CD4-positive, alpha-beta T cell treated with Interferon gamma for 1 hour (primary cell): ENCODE results near the gene SLC16A7.

Experiments used
- DNase-seq: peaks from one replicate; pipeline ENCODE4 v3.0.0-alpha.2; 2020

Gene SLC16A7, protein sequence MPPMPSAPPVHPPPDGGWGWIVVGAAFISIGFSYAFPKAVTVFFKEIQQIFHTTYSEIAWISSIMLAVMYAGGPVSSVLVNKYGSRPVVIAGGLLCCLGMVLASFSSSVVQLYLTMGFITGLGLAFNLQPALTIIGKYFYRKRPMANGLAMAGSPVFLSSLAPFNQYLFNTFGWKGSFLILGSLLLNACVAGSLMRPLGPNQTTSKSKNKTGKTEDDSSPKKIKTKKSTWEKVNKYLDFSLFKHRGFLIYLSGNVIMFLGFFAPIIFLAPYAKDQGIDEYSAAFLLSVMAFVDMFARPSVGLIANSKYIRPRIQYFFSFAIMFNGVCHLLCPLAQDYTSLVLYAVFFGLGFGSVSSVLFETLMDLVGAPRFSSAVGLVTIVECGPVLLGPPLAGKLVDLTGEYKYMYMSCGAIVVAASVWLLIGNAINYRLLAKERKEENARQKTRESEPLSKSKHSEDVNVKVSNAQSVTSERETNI

GRCh38 chr12:59595883-59596540 is at the start of gene SLC16A7:
Gene SLC16A7, plus strand, starts transcription at chr12:59596029. Its CDS starts 108,773 bp downstream, at chr12:59704802.
- DNase-seq, result peak; percentile 86

- no peak for DNase-seq
Observed at GRCh38 chr12:59548930-59549329, 46.9 kb upstream of the SLC16A7 start.

- no peak for DNase-seq
Observed at GRCh38 chr12:59559696-59560095, 36.1 kb upstream of the SLC16A7 start.

GRCh38 chr12:59570145-59570544 is 25.7 kb upstream of the SLC16A7 start:
- no peak for DNase-seq

DNA sequence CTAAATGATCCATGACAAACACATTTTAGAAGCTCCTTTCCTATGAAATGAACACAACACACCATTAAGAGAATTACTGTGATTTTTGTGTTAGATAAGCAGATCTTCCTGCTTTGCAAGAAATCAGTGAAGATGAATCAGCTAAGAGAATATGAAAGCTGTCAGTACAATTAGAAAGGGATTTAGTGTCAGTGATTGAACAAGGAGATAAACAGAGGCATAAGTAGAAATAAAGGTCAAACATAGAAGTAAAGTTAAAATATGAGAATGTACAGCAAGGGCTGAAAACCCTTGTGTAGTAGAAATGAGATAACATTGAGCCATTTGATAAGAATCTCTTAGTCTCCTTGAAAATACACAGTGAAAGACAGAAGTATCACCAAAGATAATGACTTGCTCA is 21.4 kb upstream of the SLC16A7 start:
- no peak for DNase-seq

DNA sequence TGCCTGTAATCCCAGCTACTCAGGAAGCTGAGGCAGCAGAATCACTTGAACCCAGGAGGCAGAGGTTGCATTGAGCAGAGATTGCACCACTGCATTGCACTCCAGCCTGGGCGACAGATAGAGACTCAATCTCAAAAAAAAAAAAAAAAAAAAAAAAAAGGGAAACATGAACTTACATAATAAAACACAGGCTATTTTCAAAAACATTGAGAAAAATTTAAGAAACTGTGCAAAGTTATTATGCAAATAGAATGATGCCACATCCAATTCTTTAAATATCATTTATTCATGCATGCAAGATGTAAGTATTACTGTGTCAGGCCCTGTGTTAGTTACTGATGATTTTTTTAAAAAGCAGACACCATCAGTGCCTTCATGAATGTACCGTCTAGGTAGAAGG is 20.0 kb upstream of the SLC16A7 start:
- no peak for DNase-seq

DNA sequence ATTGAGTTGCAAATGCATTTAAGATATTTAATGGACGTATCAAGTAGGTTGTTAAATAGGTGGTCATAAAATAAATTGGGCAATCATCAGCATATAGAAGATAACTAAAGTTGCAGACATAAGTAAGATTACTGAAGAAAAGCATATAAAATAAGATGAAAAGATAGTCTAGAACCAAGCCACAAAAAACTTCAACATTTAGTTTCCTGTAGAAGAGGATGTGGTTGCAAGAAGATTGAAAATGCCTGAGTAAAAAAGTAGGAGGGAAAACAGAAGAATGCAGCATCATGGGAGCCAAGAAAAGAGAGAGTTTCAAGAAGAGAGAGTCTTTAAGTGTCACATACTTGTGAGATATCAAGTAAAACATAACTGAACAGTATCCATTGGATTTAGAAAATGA is 17.6 kb upstream of the SLC16A7 start:
- no peak for DNase-seq

DNA sequence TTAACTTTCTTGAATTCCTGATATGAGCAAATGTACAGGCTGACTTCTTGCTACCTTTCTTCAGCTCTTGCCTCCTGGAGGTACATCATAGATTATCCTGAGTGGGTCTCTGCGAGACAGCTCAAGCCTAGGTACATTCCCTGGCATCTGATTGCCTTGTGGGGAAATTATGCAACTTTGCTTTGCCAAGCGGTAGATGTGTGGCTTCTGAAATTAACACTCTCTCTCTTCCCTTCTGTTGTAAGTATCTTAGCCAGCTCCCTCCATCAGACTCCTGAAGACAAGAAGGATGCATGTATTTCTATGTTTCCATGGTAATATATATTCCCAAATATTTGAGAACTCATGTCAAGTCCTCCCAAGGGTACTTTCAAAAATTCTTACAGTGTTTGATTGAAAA is 16.2 kb upstream of the SLC16A7 start:
- DNase-seq, result no peak

- DNase-seq, result no peak
Observed at GRCh38 chr12:59580050-59580449, 15.8 kb upstream of the SLC16A7 start.

- DNase-seq, result no peak
Observed at GRCh38 chr12:59583003-59583712, 12.7 kb upstream of the SLC16A7 start.

DNA sequence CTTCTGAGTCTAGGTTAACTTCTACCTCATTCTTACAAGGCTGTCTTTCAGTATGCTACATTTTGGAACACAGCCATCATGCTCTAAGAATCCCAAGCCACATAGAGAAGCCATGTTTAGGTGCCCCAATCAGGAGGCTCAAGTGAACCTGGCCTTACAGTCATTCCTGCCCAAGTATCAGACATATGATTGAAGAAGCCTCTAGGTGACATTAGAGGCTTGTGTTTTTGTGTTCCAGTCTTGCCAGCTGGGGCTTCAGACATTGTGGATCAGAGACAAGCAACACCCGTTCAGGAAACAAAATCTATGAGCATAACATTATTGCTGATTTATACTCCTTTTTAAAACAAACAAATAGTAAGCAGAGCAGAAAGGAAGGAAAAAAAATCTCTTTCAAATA is 8.1 kb upstream of the SLC16A7 start:
- DNase-seq, result no peak

- DNase-seq, result no peak
Observed at GRCh38 chr12:59593761-59594160, 2.1 kb upstream of the SLC16A7 start.

DNA sequence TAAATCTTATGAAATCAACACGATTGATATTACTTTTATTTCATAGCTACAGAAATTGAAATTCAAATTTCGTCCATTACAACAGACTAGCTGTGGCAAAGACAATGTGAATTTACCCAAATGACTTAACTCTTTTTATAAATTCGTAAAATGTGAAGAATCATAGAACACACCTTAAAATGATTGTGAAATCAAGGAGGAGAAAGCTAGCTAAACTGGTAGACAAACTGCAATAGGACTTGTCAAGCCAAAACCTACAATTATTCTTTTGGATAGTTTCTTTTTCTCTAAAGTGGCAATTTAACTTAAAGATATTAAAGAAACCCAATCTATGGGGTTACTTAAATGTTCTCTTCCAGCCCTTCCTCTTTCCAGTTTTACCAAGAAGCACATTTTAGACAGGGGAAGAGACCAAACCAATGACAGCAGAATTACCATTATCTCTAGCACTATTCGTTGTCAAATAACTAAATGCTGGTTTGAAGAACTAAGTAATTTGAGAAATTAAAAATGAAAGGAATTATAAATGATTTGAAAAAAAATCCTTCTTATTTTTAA is 807 bp upstream of the SLC16A7 start:
- no peak for DNase-seq

DNA sequence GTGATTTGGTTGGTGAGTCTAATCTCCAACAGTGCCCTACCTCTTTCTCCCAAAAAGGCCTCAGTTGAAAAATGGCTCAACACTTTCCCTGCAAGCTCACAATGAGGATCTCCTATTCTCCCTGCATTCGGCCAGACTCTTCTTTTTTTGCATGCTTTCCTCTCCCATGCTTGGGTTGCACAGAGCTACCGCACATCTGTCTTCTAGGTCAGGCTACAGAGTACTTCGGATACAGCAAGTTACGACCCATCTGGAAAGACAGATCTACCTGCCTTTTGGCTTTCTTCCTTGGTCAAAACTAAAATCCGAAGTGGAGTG is 305 bp upstream of the SLC16A7 start:
- DNase-seq, result no peak

- DNase-seq, result peak; percentile 56
Observed at GRCh38 chr12:59597385-59597781, 1.6 kb downstream of the SLC16A7 start.

- no peak for DNase-seq
Observed at GRCh38 chr12:59600171-59600570, 4.3 kb downstream of the SLC16A7 start.

GRCh38 chr12:59603754-59604153 is 7.9 kb downstream of the SLC16A7 start:
- DNase-seq, result no peak

GRCh38 chr12:59612823-59613434 is 17.1 kb downstream of the SLC16A7 start:
- DNase-seq, result peak; percentile 6

DNA sequence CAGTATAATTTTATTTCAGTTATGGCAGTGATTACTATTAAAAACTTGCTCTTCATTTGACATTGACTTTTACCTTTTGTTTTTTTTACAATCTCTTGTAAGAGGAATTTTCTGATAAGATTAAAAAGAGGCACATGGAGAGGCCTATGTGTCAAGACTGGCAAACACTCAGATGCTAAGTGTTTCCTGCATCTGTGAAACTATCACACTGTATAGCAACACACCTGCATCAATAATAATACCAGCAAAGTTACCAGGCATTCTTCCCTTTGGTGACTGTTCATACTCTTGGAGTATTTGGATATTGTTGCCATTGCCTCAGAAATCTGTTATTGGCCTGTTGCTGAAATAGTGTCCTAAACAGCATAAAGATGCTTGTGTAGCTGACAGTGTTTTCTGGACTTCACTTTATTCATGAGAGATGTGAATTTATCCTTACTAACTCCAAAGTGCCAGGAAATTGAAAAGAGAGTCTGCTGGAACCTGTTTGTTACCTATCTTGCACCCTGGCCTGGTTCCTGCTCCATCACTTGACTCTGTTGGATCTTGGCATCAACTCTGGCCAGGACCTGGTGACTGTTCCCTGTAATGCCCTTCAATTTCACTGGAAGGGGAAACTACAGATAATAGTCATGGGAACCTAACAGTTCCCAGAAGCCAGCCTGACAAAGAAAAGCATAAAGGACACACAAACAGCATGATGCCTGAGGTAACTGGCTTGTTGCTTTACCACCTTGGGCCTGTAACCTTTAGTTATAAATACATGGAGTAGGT is 19.8 kb downstream of the SLC16A7 start:
- no peak for DNase-seq

GRCh38 chr12:59619461-59620240 is 23.8 kb downstream of the SLC16A7 start:
- no peak for DNase-seq

GRCh38 chr12:59620326-59620725 is 24.5 kb downstream of the SLC16A7 start:
- no peak for DNase-seq
